Activated T-cell treated with anti-CD3 and anti-CD28 coated beads, Interleukin-2, amount 50 U/mL, for 48 hours (primary cell): ENCODE measurements around the gene ZNF660.
A peak's percentile ranks its signal among the peaks of the same experiment; 100 is the strongest.

ENCODE experiments used
- DNase-seq, 2 experiments: peaks; one replicate each; pipeline ENCODE4 v3.0.0-alpha.2; 2020

The ZNF660 gene

DNA sequence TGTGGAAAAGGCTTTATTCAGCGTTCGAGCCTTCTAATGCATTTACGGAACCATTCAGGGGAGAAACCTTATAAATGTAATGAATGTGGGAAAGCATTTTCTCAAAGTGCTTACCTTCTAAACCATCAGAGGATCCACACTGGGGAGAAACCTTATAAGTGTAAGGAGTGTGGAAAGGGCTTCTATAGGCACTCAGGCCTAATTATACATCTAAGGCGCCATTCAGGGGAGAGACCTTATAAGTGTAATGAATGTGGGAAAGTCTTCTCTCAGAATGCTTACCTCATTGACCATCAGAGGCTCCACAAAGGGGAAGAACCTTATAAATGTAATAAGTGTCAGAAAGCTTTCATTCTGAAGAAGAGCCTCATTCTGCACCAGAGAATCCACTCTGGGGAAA, 57.6 kb downstream of the ZNF660 start:
- DNase-seq: no peak

DNA sequence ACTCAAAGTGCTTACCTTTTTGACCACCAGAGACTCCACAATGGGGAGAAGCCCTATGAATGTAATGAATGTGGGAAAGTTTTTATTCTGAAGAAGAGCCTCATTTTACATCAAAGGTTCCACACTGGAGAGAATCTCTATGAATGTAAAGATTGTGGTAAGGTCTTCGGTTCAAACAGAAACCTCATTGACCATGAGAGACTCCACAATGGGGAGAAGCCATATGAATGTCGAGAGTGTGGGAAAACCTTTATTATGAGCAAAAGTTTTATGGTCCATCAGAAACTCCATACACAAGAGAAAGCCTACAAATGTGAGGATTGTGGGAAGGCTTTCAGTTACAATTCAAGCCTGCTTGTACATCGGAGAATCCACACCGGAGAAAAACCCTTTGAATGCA, 58.3 kb downstream of the ZNF660 start:
- DNase-seq: no peak

DNA sequence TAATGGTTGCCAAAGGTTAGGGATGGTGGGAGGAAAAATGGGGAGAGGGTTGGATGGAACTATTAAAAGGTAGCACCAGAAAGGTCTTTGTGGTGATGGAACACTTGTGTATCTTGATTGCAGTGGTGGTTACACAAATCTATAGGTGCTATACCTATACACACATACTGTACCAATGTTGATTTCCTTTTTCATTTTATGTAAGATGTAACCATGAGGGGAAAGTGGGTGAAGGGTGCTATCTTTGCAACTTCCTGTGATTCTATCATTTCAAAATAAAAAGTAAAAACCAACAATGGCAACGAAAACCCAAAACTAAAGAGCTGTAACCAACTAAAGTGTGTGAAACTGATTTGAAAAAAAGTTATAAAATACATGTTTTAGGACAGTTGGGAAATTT, 63.0 kb downstream of the ZNF660 start:
- no peak for DNase-seq

DNA sequence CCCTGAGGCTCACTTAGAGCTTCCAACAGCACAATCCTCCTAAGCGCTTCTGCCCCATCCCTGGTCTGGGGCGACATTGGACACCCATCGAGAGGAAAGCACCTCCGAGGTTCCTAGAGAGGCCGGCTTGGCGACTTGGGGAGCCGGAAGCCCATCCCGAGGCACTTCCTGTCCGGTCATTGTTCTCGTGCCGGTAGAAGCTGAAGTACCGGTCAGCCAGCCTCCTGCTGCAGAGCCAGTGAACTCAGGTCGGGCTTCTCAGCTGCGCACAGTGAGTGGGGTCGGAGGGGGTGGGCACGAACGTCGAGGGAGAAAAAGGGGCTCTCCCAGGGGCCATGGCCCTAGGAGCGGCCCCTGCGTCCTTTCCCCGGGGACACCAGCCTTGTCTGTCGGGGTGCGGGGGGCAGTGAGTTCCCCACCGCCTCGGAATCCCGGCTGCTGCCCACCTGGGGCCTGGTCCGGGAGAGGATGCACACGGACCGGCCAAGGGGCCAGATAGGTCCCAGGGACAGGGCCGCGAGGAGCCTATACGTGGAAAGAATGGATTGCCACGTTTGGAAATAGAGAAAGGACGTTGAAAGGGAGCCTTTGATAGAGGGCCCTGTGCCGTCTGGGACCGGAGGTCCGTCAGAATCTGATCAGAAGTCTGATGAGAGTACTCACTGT, 63.9 kb downstream of the ZNF660 start, which contains the start of gene ZNF35:
TSS of gene ZNF35 (plus strand) at position 169 of the 666 bp plus-strand sequence. CDS start 2,336 bp downstream, outside the sequence.
- DNase-seq: peak; percentile 59 to 63
